Stromal cell of bone marrow (primary cell): ENCODE data around the gene CRABP2.

Experiments
- DNase-seq: peaks from one replicate; pipeline ENCODE4 v3.0.0-alpha.2; 2012; ENCODE audit warnings: low read depth

Gene CRABP2

GRCh38 chr1:156667968-156668709, 37.2 kb downstream of the CRABP2 start:
- DNase-seq: no peak

DNA sequence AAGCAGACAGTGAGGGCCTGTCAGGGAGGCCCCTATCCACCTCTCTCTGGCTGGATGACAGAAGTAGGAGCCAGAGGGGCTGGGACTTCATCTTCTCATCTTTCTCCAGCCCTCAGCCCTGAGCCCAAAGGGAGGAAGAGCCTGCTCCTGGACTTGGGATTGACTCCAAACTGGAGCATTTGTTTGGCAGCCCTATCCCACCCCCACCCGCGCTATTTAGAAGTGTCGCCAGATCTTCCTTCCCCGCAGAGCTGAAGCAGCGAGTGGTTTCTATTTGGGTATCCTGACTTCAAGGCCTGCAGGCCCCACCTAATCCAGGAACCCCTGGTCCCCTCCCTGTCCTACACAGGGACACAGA, 37.8 kb downstream of the CRABP2 start:
- no peak for DNase-seq

DNA sequence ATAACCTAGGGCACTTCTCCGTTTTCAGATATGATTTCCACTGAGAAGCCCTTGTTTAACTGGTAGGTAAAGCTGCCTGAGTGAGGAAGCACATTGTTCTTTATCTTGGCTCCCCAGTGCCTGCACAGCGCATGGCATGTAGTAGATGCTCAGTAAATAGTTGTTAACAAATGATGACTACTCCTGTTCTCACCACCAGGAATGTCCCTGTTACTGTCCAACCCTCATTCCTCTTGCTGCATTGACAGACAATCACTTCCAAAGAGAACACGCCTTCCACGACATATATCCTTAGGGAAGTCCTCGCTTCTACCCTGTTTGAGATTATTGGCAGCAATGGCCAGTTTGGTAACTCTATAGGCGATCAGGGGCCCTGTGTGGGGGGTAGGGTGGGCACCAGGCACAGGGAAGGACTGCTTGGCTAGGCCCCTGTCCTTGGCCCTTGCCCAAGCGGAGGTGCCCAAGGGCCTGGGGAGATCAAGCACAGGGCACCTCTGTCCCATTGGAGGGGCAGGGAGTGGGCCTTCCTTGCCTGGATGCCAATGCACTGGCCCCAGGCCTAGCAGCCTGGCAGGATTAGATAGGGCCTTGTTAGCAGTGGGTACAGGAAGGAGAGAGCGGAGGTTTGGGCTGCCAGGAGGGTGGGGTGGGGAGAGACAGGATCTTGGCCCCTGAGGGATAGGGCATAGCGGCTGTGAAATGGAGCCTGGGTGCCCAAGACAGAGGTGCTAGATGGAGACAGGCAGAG, 38.3 kb downstream of the CRABP2 start:
- no peak for DNase-seq

- no peak for DNase-seq
Observed at GRCh38 chr1:156665539-156665938, 39.8 kb downstream of the CRABP2 start.

DNA sequence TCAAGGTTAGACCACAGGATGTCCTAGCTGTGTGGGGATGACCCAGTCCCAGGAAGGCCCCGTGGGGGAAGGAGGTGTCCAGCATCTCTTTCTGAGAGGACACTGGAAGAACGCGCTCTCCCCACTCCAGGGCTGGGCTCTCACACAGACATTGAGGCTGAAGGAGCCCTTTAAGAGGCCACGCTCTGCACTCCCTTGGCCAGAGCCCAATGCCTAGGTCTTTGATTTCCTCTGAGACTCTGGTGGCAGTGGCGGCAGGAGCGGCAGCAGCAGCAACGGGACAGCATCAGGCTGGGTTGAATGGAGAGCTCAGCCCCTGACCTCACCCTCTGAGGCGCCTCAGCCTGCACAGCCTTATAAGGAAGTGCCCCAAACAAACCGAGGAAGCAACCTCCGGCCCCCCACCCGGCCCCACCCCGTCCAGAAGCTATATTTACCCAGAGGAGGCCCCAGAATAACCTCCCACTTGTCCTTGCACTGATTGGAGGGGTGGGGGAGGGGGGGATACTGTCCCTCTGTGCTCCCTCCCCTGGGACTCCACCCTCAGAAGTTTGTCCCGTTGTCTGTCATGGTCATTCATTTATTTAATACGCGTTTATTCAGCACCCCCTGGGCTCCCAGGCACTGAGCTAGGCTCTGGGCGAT, 40.5 kb downstream of the CRABP2 start:
- DNase-seq: no peak

- DNase-seq: no peak
Observed at GRCh38 chr1:156664046-156664766, 41.2 kb downstream of the CRABP2 start.

DNA sequence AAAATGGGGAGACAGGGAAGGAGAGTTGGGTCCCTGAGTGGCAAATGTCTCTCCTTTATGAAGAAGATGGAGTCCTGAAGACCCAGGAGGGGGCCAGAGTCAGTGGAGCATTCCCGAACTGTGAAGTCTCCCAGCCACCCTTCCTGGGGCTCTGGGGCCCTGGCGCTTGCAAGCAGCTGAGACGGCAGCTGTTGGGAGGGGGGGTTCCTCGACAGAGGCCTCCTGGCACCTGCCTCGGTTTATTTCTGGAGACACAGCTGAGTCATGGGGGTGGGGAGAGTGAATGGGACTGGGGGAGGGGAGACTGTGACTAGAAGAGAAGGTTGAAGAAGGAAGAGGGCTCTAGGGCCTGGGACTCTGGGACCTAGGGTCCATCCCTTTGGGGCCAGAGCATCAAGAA, 42.2 kb downstream of the CRABP2 start:
- no peak for DNase-seq

GRCh38 chr1:156662800-156663055, 42.7 kb downstream of the CRABP2 start:
- no peak for DNase-seq

- DNase-seq: no peak
Observed at GRCh38 chr1:156662005-156662799, 43.2 kb downstream of the CRABP2 start.

DNA sequence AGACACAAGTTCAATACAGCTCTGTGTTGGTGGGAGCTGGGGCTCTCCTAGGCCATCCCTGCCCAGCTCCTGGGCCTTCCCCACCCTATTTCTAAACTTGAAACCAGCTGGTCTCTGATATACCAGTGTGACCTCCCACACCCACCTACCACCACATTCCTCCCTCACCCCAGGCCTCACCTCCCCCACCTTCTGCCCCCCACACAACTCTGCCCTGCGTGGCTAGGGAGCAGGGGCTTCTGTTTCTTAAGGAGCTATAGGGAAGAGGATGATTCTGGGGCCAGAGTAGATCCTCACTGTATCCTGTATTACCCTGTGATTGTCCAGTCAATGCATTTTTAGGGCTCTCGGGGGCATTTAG, 44.7 kb downstream of the CRABP2 start:
- DNase-seq: no peak

GRCh38 chr1:156659988-156660751, 45.2 kb downstream of the CRABP2 start:
- DNase-seq: peak; percentile 96

DNA sequence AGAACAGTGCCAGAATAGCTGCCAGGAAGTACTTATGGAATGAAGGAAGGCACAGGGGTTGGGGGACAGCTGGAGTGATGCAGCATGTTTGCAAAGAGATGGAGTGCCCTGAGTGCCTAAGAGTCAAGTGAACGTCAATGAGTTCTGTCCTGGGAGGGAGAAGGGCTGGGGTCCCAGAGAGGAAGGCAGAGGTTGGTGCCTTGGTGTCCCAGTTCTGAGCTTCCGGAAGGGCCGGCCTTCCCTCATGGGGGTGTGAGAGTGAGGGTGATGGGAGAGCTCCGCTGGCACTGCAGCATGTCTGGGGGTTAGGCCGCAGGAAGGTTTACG, 45.8 kb downstream of the CRABP2 start:
- no peak for DNase-seq

- no peak for DNase-seq
Observed at GRCh38 chr1:156658945-156659574, 46.3 kb downstream of the CRABP2 start.

DNA sequence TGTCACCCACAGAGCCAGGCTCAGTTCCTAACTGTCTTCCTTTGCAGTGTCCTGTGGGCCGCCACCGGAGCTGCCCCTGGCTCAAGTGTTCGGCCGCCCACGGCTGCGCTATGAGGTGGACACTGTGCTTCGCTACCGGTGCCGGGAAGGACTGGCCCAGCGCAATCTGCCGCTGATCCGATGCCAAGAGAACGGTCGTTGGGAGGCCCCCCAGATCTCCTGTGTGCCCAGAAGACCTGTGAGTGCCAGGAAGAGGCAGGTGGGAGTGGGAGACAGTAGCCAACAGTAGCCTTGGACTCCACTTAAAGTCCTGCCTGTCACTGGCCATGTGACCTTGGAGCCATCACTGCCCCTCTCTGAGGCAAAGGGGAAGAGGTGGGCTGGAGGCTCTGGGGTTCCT, 46.9 kb downstream of the CRABP2 start:
- DNase-seq: no peak

GRCh38 chr1:156657741-156658319, 47.6 kb downstream of the CRABP2 start:
- DNase-seq: no peak

GRCh38 chr1:156656806-156657740, 48.3 kb downstream of the CRABP2 start:
- DNase-seq: peak; percentile 31

DNA sequence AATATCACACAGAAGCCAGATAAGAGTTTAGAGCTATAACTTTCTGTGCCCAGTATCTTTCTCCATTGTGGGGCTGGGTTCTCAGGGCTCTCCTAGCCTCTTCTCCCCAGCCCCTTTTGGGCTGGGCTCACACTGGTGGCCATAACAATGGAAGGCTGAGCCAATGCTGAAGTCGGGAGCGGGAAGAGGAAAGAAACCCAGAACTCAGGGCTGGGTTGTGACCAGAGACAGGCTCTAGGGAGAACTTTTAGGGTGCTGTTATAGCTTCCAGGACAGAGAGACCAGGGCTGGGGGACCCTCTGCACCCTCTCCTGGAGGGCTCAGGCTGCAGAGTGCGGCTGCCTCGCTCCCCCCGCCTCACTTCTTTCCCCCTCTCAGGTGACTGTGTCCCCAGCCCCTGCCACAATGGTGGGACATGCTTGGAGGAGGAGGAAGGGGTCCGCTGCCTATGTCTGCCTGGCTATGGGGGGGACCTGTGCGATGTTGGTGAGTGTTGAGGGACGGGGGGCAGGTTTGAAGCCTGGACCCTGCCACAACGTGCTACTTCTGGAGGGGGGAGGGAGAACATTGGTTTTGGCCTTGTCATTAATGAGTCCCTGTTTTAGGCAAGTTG, 49.4 kb downstream of the CRABP2 start:
- no peak for DNase-seq

GRCh38 chr1:156655151-156655903, 50.1 kb downstream of the CRABP2 start:
- no peak for DNase-seq
